ENCODE data around the gene GDF10. TPM values are rescaled to one million over a fixed set of nuclear protein-coding genes. Genes with fewer than 3 reads are reported as not detected.

The GDF10 gene
- total RNA-seq, 4 donors from 2014 or later, result 0.35 TPM; not detected in 3

DNA sequence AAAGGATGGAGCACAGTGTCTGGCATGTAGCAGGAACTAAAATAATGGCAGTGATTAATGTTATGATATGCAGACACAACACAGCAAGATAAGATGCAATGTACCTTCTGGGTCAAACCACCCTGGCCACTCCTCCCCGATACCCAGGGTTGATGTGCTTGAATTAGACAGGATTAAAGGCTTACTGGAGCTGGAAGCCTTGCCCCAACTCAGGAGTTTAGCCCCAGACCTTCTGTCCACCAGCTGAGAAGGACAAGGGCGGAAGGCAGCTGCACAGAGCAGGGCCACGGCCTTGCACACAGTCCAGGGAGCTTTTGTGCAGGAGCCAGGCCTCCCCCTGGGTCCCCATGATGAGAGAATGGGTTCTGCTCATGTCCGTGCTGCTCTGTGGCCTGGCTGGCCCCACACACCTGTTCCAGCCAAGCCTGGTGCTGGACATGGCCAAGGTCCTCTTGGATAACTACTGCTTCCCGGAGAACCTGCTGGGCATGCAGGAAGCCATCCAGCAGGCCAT is 48.2 kb downstream of the GDF10 start, which contains the start of gene RBP3:
RBP3 (plus strand) TSS at position 226 of the 514 bp plus-strand sequence; CDS start at position 348, 122 bp downstream.
- Histone ChIP-seq H3K4me3 (no peak within 1 kb of the TSS), H3K27ac (no peak within 1 kb of the TSS), H3K4me1 (peaks cover 0 to 8% (median 0%) of the 10 kb centered on the region in 4 donors), H3K27me3 (no peaks in the 10 kb centered on the region), H3K36me3 (no peaks in the 10 kb centered on the region), H3K9me3 (no peaks in the 10 kb centered on the region)
- TF ChIP-seq POLR2A (IDR thresholded peaks at IDR 0.05), result no peak
- TF ChIP-seq, protein P1, sequence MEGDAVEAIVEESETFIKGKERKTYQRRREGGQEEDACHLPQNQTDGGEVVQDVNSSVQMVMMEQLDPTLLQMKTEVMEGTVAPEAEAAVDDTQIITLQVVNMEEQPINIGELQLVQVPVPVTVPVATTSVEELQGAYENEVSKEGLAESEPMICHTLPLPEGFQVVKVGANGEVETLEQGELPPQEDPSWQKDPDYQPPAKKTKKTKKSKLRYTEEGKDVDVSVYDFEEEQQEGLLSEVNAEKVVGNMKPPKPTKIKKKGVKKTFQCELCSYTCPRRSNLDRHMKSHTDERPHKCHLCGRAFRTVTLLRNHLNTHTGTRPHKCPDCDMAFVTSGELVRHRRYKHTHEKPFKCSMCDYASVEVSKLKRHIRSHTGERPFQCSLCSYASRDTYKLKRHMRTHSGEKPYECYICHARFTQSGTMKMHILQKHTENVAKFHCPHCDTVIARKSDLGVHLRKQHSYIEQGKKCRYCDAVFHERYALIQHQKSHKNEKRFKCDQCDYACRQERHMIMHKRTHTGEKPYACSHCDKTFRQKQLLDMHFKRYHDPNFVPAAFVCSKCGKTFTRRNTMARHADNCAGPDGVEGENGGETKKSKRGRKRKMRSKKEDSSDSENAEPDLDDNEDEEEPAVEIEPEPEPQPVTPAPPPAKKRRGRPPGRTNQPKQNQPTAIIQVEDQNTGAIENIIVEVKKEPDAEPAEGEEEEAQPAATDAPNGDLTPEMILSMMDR (IDR thresholded peaks at IDR 0.05), result no peak
- peak in 1 of 3 donors; percentile 30 for DNase-seq

DNA sequence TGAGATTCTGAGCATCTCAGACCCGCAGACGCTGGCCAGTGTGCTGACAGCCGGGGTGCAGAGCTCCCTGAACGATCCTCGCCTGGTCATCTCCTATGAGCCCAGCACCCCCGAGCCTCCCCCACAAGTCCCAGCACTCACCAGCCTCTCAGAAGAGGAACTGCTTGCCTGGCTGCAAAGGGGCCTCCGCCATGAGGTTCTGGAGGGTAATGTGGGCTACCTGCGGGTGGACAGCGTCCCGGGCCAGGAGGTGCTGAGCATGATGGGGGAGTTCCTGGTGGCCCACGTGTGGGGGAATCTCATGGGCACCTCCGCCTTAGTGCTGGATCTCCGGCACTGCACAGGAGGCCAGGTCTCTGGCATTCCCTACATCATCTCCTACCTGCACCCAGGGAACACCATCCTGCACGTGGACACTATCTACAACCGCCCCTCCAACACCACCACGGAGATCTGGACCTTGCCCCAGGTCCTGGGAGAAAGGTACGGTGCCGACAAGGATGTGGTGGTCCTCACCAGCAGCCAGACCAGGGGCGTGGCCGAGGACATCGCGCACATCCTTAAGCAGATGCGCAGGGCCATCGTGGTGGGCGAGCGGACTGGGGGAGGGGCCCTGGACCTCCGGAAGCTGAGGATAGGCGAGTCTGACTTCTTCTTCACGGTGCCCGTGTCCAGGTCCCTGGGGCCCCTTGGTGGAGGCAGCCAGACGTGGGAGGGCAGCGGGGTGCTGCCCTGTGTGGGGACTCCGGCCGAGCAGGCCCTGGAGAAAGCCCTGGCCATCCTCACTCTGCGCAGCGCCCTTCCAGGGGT is 48.9 kb downstream of the GDF10 start:
- Histone ChIP-seq H3K9me3 (no peaks in the 10 kb centered on the region), H3K4me1 (peaks cover 0 to 8% (median 0%) of the 10 kb centered on the region in 4 donors), H3K36me3 (no peaks in the 10 kb centered on the region), H3K27me3 (no peaks in the 10 kb centered on the region), H3K27ac (no peak overlapping the region), H3K4me3 (no peak overlapping the region)
- TF ChIP-seq, protein P1 (IDR thresholded peaks at IDR 0.05), result no peak
- peak in 1 of 3 donors; percentile 42 for DNase-seq

DNA sequence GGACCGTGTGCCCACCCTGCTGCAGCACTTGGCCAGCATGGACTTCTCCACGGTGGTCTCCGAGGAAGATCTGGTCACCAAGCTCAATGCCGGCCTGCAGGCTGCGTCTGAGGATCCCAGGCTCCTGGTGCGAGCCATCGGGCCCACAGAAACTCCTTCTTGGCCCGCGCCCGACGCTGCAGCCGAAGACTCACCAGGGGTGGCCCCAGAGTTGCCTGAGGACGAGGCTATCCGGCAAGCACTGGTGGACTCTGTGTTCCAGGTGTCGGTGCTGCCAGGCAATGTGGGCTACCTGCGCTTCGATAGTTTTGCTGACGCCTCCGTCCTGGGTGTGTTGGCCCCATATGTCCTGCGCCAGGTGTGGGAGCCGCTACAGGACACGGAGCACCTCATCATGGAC is 49.5 kb downstream of the GDF10 start:
- TF ChIP-seq, protein P1 (IDR thresholded peaks at IDR 0.05), result no peak
- H3K4me1 ChIP-seq, result peaks cover 0 to 8% (median 0%) of the 10 kb centered on the region in 4 donors
- DNase-seq, result peak in 1 of 3 donors; percentile 33
- no peak overlapping the region for H3K27ac ChIP-seq
- H3K4me3 ChIP-seq, result no peak overlapping the region
- no peaks in the 10 kb centered on the region for H3K36me3 ChIP-seq
- no peaks in the 10 kb centered on the region for H3K27me3 ChIP-seq
- no peaks in the 10 kb centered on the region for H3K9me3 ChIP-seq

DNA sequence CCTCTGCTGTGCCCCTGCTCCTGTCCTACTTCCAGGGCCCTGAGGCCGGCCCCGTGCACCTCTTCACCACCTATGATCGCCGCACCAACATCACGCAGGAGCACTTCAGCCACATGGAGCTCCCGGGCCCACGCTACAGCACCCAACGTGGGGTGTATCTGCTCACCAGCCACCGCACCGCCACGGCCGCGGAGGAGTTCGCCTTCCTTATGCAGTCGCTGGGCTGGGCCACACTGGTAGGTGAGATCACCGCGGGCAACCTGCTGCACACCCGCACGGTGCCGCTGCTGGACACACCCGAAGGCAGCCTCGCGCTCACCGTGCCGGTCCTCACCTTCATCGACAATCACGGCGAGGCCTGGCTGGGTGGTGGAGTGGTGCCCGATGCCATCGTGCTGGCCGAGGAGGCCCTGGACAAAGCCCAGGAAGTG is 50.0 kb downstream of the GDF10 start:
- Histone ChIP-seq H3K27ac (no peak overlapping the region), H3K27me3 (no peaks in the 10 kb centered on the region), H3K36me3 (no peaks in the 10 kb centered on the region), H3K9me3 (no peaks in the 10 kb centered on the region), H3K4me3 (no peak overlapping the region), H3K4me1 (peaks cover 0 to 8% (median 0%) of the 10 kb centered on the region in 4 donors)
- peak in 1 of 3 donors; percentile 19 for DNase-seq
- TF ChIP-seq, protein P1 (IDR thresholded peaks at IDR 0.05), result no peak
- TF ChIP-seq POLR2A (IDR thresholded peaks at IDR 0.05), result no peak

DNA sequence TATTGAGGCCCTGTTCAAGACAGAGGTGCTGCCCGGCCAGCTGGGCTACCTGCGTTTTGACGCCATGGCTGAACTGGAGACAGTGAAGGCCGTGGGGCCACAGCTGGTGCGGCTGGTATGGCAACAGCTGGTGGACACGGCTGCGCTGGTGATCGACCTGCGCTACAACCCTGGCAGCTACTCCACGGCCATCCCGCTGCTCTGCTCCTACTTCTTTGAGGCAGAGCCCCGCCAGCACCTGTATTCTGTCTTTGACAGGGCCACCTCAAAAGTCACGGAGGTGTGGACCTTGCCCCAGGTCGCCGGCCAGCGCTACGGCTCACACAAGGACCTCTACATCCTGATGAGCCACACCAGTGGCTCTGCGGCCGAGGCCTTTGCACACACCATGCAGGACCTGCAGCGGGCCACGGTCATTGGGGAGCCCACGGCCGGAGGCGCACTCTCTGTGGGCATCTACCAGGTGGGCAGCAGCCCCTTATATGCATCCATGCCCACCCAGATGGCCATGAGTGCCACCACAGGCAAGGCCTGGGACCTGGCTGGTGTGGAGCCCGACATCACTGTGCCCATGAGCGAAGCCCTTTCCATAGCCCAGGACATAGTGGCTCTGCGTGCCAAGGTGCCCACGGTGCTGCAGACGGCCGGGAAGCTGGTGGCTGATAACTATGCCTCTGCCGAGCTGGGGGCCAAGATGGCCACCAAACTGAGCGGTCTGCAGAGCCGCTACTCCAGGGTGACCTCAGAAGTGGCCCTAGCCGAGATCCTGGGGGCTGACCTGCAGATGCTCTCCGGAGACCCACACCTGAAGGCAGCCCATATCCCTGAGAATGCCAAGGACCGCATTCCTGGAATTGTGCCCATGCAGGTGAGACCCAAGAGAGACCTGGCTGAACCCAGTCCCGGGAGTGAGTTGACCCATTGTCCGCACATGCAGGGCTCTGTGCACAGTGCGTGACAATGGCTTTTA is 51.0 kb downstream of the GDF10 start:
- H3K27me3 ChIP-seq, result no peaks in the 10 kb centered on the region
- no peak overlapping the region for H3K27ac ChIP-seq
- TF ChIP-seq, protein P1 (IDR thresholded peaks at IDR 0.05), result no peak
- no peak for TF ChIP-seq POLR2A (IDR thresholded peaks at IDR 0.05)
- H3K4me1 ChIP-seq, result peaks cover 0 to 7% (median 0%) of the 10 kb centered on the region in 4 donors
- no peaks in the 10 kb centered on the region for H3K36me3 ChIP-seq
- DNase-seq, result peak in 1 of 3 donors; percentile 39
- no peak overlapping the region for H3K4me3 ChIP-seq
- H3K9me3 ChIP-seq, result no peaks in the 10 kb centered on the region
